Glutamatergic neuron (in vitro differentiated cells): ENCODE results near the gene AXIN2. TPM values are rescaled to one million over a fixed set of nuclear protein-coding genes. Genes with fewer than 3 reads are reported as not detected.

Experiments used
- DNase-seq: peaks from one replicate; pipeline ENCODE4 v3.0.0; 2022
- H3K27ac Mint-ChIP-seq: one replicate; pipeline ENCODE4 v1.8.0; 2020; ENCODE audit warnings: mild to moderate bottlenecking, mixed read lengths, inconsistent platforms; ENCODE audit not compliant: unreplicated experiment
- H3K27me3 Mint-ChIP-seq: one replicate; pipeline ENCODE4 v1.8.0; 2020; ENCODE audit warnings: mild to moderate bottlenecking, moderate library complexity, mixed read lengths, inconsistent platforms; ENCODE audit not compliant: unreplicated experiment
- H3K36me3 Mint-ChIP-seq: one replicate; pipeline ENCODE4 v1.8.0; 2020; ENCODE audit warnings: mild to moderate bottlenecking, mixed read lengths, inconsistent platforms; ENCODE audit not compliant: unreplicated experiment
- H3K4me1 Mint-ChIP-seq: one replicate; pipeline ENCODE4 v1.8.0; 2020; ENCODE audit warnings: mild to moderate bottlenecking, low read depth, mixed read lengths, inconsistent platforms; ENCODE audit not compliant: unreplicated experiment
- H3K4me3 Mint-ChIP-seq: one replicate; pipeline ENCODE4 v1.8.0; 2020; ENCODE audit warnings: mild to moderate bottlenecking, mixed read lengths, inconsistent platforms; ENCODE audit not compliant: unreplicated experiment
- H3K9me3 Mint-ChIP-seq: one replicate; pipeline ENCODE4 v1.8.0; 2020; ENCODE audit warnings: mild to moderate bottlenecking, moderate library complexity, mixed read lengths, inconsistent platforms; ENCODE audit not compliant: unreplicated experiment
- CTCF ChIP-seq: fragments of 200-600 bp; sonication (generic); IDR thresholded peaks from one replicate; pipeline ENCODE4 v1.5.0; 2021; ENCODE audit not compliant: partially characterized antibody, unreplicated experiment
- total RNA-seq: library from RNA; stranded (reverse); fragmentation: NEBNext Ultra II Directional; extraction: Animal tissue kit (Norgen Biotek cat#: 25700); gene quantifications from one replicate; pipeline ENCODE4 v1.2.1, GENCODE V29; 2021; ENCODE audit not compliant: unreplicated experiment

AXIN2 gene
- total RNA-seq, 1 donor from 2014 or later = 26.5 TPM

GRCh38 chr17:65548269-65548969, 13.0 kb downstream of the AXIN2 start:
- Mint-ChIP-seq H3K9me3 (peaks cover 5% of the 10 kb centered on the region), H3K36me3 (peaks cover 10% of the 10 kb centered on the region), H3K4me3 (no peak overlapping the region), H3K27ac (no peak overlapping the region), H3K4me1 (peaks cover 34% of the 10 kb centered on the region), H3K27me3 (peaks cover 6% of the 10 kb centered on the region)
- no peak for DNase-seq
- no peak for TF ChIP-seq CTCF

GRCh38 chr17:65547253-65547670, 14.2 kb downstream of the AXIN2 start:
- no peak for TF ChIP-seq CTCF
- H3K9me3 Mint-ChIP-seq = peaks cover 5% of the 10 kb centered on the region
- DNase-seq = no peak
- H3K4me1 Mint-ChIP-seq = peaks cover 31% of the 10 kb centered on the region
- H3K27me3 Mint-ChIP-seq = peaks cover 6% of the 10 kb centered on the region
- H3K27ac Mint-ChIP-seq = no peak overlapping the region
- H3K36me3 Mint-ChIP-seq = peaks cover 10% of the 10 kb centered on the region
- H3K4me3 Mint-ChIP-seq = no peak overlapping the region

GRCh38 chr17:65546579-65546978, 14.9 kb downstream of the AXIN2 start:
- no peak overlapping the region for H3K4me3 Mint-ChIP-seq
- DNase-seq = no peak
- H3K4me1 Mint-ChIP-seq = peaks cover 26% of the 10 kb centered on the region
- peaks cover 5% of the 10 kb centered on the region for H3K9me3 Mint-ChIP-seq
- H3K36me3 Mint-ChIP-seq = peaks cover 10% of the 10 kb centered on the region
- TF ChIP-seq CTCF = no peak
- peaks cover 6% of the 10 kb centered on the region for H3K27me3 Mint-ChIP-seq
- H3K27ac Mint-ChIP-seq = no peak overlapping the region

GRCh38 chr17:65545705-65546523, 15.5 kb downstream of the AXIN2 start:
- no peak for TF ChIP-seq CTCF
- DNase-seq = no peak
- Mint-ChIP-seq H3K36me3 (peaks cover 14% of the 10 kb centered on the region), H3K27me3 (peaks cover 3% of the 10 kb centered on the region), H3K4me1 (peaks cover 20% of the 10 kb centered on the region), H3K4me3 (no peak overlapping the region), H3K27ac (no peak overlapping the region), H3K9me3 (peaks cover 5% of the 10 kb centered on the region)

GRCh38 chr17:65544672-65545071, 16.8 kb downstream of the AXIN2 start:
- no peak for TF ChIP-seq CTCF
- H3K27ac Mint-ChIP-seq = peak overlapping the region; percentile 85
- DNase-seq = peak; percentile 47
- peaks cover 19% of the 10 kb centered on the region for H3K36me3 Mint-ChIP-seq
- no peak overlapping the region for H3K4me3 Mint-ChIP-seq
- H3K4me1 Mint-ChIP-seq = peaks cover 13% of the 10 kb centered on the region
- H3K9me3 Mint-ChIP-seq = no peaks in the 10 kb centered on the region
- H3K27me3 Mint-ChIP-seq = no peaks in the 10 kb centered on the region
